Measurements from ENCODE around the gene GRIFIN.

Gene GRIFIN

GRCh38 chr7:2510909-2511768 is 34.9 kb upstream of the GRIFIN start:
- TF ChIP-seq CTCF (IDR thresholded peaks at IDR 0.05; ENCODE audit: low read depth, low read length), result no peak
- no peak overlapping the region for H3K4me3 ChIP-seq (ENCODE audit: low read depth, low read length)
- DNase-seq, result no peak

GRCh38 chr7:2510130-2510776 is 34.1 kb upstream of the GRIFIN start:
- Histone ChIP-seq H3K4me1 (peaks cover 50% of the 10 kb centered on the region), H3K4me3 (ENCODE audit: low read depth, low read length) (no peak overlapping the region), H3K27me3 (no peaks in the 10 kb centered on the region), H3K36me3 (no peaks in the 10 kb centered on the region), H3K9me3 (no peaks in the 10 kb centered on the region)
- DNase-seq, result no peak
- TF ChIP-seq CTCF (IDR thresholded peaks at IDR 0.05; ENCODE audit: low read depth, low read length), result no peak

More at GRCh38 chr7:2510909-2511768, 34.9 kb upstream of the GRIFIN start:
- Histone ChIP-seq H3K27me3 (no peaks in the 10 kb centered on the region), H3K36me3 (no peaks in the 10 kb centered on the region), H3K9me3 (no peaks in the 10 kb centered on the region), H3K4me1 (peaks cover 50% of the 10 kb centered on the region)

GRCh38 chr7:2509298-2509906 is 33.2 kb upstream of the GRIFIN start:
- Histone ChIP-seq H3K27me3 (no peaks in the 10 kb centered on the region), H3K36me3 (no peaks in the 10 kb centered on the region), H3K4me3 (ENCODE audit: low read depth, low read length) (no peak overlapping the region), H3K9me3 (no peaks in the 10 kb centered on the region), H3K4me1 (peaks cover 46% of the 10 kb centered on the region)
- DNase-seq, result no peak
- no peak for TF ChIP-seq CTCF (IDR thresholded peaks at IDR 0.05; ENCODE audit: low read depth, low read length)

- Histone ChIP-seq H3K27me3 (no peaks in the 10 kb centered on the region), H3K4me1 (peaks cover 40% of the 10 kb centered on the region), H3K36me3 (no peaks in the 10 kb centered on the region), H3K9me3 (no peaks in the 10 kb centered on the region), H3K4me3 (ENCODE audit: low read depth, low read length) (no peak overlapping the region)
- DNase-seq, result peak; percentile 65
- no peak for TF ChIP-seq CTCF (IDR thresholded peaks at IDR 0.05; ENCODE audit: low read depth, low read length)
Observed at GRCh38 chr7:2508327-2509215, 32.4 kb upstream of the GRIFIN start.

DNA sequence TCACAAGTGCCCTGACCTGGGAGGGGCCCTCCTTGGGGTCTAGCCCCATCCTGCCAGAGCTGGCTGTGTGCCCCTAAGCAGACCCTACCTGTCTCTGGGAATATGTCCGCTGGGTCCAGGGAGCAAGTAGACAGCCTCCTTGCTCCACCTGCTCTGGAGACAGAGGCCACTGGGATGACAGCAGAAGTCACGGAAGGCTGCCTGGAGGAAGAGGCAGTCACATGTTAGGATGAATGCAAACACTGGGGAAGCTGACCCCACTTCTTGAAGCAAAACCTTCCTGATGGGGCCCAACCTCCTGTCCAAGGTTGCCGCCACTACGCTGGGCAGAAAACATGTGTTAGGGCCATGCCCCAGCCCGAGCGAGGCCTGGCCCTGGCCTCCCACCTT is 31.7 kb upstream of the GRIFIN start:
- H3K4me3 ChIP-seq (ENCODE audit: low read depth, low read length), result no peak overlapping the region
- no peak for TF ChIP-seq CTCF (IDR thresholded peaks at IDR 0.05; ENCODE audit: low read depth, low read length)
- no peak for DNase-seq
- H3K4me1 ChIP-seq, result peaks cover 34% of the 10 kb centered on the region
- no peaks in the 10 kb centered on the region for H3K27me3 ChIP-seq
- H3K36me3 ChIP-seq, result no peaks in the 10 kb centered on the region
- no peaks in the 10 kb centered on the region for H3K9me3 ChIP-seq

Data from BE2C (cell line).